GM23338 (cell line): Measurements from ENCODE around the gene NUTM2D.
"Not testable (repeated sequence)": the region's sequence is repeated elsewhere in the genome, so short reads cannot be mapped to it uniquely, and the experiment has no call there.

Source experiments
- CREB1 ChIP-seq: fragments of 250-450 bp; sonication (Bioruptor Pico); IDR thresholded peaks from 2 replicates; pipeline ENCODE4 v1.5.0; 2020; ENCODE audit warnings: low read depth, mild to moderate bottlenecking, moderate library complexity
- EZH2 ChIP-seq: fragments of 200-600 bp; sonication (generic); IDR thresholded peaks from one replicate; pipeline ENCODE4 v1.8.0; 2017; ENCODE audit warnings: antibody characterized with exemption, mild to moderate bottlenecking, low read depth; ENCODE audit not compliant: unreplicated experiment
- EZH2phosphoT487 ChIP-seq: fragments of 200-600 bp; sonication (generic); IDR thresholded peaks from one replicate; pipeline ENCODE4 v1.8.1; 2018; ENCODE audit warnings: antibody characterized with exemption; ENCODE audit not compliant: unreplicated experiment
- JUNB ChIP-seq: IDR thresholded peaks from one replicate; pipeline ENCODE4 v1.6.1; 2016; ENCODE audit warnings: antibody characterized with exemption; ENCODE audit not compliant: unreplicated experiment
- POLR2AphosphoS5 ChIP-seq: IDR thresholded peaks from 2 replicates; pipeline ENCODE4 v1.6.1; 2016; ENCODE audit warnings: antibody characterized with exemption, low read depth
- ZNF114 ChIP-seq: fragments of 250-450 bp; sonication (Bioruptor Pico); IDR thresholded peaks from 2 replicates; pipeline ENCODE4 v1.5.0; 2020; ENCODE audit warnings: mild to moderate bottlenecking, moderate library complexity
- TF ChIP-seq, protein P1 (sequence below), 2 experiments: fragments of 200-600 bp in 1 of 2; sonication (generic) in 1 of 2; conservative IDR thresholded peaks; 2 replicates each; pipeline versions ENCODE4 v1.5.1 to v1.6.1; 2016 to 2017; ENCODE audit warnings: antibody characterized with exemption in 2 of 2, low read depth in 2 of 2, mild to moderate bottlenecking in 2 of 2, moderate library complexity in 1 of 2
- TF ChIP-seq, protein P2 (sequence below): IDR thresholded peaks from one replicate; pipeline ENCODE4 v1.6.1; 2018; ENCODE audit warnings: antibody characterized with exemption; ENCODE audit not compliant: unreplicated experiment
- TF ChIP-seq, protein P3 (sequence below): fragments of 250-450 bp; sonication (Bioruptor Pico); IDR thresholded peaks from 2 replicates; pipeline ENCODE4 v1.5.0; 2020; ENCODE audit warnings: mild to moderate bottlenecking, moderate library complexity

DNA sequence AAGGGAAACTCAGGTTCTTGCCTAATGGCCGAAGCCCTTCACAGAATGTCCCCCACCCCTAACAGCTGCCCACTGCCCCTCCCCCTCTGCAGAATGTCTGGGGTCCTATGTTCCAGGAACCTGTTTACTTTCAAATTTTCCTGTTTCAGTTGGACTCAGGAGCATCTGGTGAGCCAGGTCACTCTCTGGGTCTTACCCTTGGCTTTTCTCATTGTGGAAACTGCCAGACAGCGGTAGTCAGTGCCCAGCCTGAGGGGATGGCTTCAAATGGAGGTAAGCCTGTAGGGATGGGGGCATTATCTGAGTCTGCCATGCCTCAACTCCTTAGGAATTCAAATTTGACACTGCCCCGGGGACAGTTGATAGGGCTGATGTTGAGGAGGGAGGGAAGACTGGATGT, 615 bp downstream of the NUTM2D start:
- TF ChIP-seq, protein P1, sequence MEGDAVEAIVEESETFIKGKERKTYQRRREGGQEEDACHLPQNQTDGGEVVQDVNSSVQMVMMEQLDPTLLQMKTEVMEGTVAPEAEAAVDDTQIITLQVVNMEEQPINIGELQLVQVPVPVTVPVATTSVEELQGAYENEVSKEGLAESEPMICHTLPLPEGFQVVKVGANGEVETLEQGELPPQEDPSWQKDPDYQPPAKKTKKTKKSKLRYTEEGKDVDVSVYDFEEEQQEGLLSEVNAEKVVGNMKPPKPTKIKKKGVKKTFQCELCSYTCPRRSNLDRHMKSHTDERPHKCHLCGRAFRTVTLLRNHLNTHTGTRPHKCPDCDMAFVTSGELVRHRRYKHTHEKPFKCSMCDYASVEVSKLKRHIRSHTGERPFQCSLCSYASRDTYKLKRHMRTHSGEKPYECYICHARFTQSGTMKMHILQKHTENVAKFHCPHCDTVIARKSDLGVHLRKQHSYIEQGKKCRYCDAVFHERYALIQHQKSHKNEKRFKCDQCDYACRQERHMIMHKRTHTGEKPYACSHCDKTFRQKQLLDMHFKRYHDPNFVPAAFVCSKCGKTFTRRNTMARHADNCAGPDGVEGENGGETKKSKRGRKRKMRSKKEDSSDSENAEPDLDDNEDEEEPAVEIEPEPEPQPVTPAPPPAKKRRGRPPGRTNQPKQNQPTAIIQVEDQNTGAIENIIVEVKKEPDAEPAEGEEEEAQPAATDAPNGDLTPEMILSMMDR (conservative IDR thresholded peaks at IDR 0.05; ENCODE audit: low read depth in 2 of 2), result not testable (repeated sequence)
- TF ChIP-seq JUNB; POLR2AphosphoS5; EZH2; EZH2phosphoT487; CREB1 (CRISPR knock-in tag); ZNF114: not testable (repeated sequence)
- TF ChIP-seq, protein P2, sequence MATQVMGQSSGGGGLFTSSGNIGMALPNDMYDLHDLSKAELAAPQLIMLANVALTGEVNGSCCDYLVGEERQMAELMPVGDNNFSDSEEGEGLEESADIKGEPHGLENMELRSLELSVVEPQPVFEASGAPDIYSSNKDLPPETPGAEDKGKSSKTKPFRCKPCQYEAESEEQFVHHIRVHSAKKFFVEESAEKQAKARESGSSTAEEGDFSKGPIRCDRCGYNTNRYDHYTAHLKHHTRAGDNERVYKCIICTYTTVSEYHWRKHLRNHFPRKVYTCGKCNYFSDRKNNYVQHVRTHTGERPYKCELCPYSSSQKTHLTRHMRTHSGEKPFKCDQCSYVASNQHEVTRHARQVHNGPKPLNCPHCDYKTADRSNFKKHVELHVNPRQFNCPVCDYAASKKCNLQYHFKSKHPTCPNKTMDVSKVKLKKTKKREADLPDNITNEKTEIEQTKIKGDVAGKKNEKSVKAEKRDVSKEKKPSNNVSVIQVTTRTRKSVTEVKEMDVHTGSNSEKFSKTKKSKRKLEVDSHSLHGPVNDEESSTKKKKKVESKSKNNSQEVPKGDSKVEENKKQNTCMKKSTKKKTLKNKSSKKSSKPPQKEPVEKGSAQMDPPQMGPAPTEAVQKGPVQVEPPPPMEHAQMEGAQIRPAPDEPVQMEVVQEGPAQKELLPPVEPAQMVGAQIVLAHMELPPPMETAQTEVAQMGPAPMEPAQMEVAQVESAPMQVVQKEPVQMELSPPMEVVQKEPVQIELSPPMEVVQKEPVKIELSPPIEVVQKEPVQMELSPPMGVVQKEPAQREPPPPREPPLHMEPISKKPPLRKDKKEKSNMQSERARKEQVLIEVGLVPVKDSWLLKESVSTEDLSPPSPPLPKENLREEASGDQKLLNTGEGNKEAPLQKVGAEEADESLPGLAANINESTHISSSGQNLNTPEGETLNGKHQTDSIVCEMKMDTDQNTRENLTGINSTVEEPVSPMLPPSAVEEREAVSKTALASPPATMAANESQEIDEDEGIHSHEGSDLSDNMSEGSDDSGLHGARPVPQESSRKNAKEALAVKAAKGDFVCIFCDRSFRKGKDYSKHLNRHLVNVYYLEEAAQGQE, result not testable (repeated sequence)
- TF ChIP-seq, protein P3, sequence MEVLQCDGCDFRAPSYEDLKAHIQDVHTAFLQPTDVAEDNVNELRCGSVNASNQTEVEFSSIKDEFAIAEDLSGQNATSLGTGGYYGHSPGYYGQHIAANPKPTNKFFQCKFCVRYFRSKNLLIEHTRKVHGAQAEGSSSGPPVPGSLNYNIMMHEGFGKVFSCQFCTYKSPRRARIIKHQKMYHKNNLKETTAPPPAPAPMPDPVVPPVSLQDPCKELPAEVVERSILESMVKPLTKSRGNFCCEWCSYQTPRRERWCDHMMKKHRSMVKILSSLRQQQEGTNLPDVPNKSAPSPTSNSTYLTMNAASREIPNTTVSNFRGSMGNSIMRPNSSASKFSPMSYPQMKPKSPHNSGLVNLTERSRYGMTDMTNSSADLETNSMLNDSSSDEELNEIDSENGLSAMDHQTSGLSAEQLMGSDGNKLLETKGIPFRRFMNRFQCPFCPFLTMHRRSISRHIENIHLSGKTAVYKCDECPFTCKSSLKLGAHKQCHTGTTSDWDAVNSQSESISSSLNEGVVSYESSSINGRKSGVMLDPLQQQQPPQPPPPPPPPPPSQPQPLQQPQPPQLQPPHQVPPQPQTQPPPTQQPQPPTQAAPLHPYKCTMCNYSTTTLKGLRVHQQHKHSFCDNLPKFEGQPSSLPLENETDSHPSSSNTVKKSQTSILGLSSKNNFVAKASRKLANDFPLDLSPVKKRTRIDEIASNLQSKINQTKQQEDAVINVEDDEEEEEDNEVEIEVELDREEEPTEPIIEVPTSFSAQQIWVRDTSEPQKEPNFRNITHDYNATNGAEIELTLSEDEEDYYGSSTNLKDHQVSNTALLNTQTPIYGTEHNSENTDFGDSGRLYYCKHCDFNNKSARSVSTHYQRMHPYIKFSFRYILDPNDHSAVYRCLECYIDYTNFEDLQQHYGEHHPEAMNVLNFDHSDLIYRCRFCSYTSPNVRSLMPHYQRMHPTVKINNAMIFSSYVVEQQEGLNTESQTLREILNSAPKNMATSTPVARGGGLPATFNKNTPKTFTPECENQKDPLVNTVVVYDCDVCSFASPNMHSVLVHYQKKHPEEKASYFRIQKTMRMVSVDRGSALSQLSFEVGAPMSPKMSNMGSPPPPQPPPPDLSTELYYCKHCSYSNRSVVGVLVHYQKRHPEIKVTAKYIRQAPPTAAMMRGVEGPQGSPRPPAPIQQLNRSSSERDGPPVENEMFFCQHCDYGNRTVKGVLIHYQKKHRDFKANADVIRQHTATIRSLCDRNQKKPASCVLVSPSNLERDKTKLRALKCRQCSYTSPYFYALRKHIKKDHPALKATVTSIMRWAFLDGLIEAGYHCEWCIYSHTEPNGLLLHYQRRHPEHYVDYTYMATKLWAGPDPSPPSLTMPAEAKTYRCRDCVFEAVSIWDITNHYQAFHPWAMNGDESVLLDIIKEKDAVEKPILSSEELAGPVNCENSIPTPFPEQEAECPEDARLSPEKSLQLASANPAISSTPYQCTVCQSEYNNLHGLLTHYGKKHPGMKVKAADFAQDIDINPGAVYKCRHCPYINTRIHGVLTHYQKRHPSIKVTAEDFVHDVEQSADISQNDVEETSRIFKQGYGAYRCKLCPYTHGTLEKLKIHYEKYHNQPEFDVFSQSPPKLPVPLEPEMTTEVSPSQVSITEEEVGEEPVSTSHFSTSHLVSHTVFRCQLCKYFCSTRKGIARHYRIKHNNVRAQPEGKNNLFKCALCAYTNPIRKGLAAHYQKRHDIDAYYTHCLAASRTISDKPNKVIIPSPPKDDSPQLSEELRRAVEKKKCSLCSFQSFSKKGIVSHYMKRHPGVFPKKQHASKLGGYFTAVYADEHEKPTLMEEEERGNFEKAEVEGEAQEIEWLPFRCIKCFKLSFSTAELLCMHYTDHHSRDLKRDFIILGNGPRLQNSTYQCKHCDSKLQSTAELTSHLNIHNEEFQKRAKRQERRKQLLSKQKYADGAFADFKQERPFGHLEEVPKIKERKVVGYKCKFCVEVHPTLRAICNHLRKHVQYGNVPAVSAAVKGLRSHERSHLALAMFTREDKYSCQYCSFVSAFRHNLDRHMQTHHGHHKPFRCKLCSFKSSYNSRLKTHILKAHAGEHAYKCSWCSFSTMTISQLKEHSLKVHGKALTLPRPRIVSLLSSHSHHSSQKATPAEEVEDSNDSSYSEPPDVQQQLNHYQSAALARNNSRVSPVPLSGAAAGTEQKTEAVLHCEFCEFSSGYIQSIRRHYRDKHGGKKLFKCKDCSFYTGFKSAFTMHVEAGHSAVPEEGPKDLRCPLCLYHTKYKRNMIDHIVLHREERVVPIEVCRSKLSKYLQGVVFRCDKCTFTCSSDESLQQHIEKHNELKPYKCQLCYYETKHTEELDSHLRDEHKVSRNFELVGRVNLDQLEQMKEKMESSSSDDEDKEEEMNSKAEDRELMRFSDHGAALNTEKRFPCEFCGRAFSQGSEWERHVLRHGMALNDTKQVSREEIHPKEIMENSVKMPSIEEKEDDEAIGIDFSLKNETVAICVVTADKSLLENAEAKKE (CRISPR knock-in tag), result not testable (repeated sequence)
